GM19438 (cell line): Measurements from ENCODE around the gene HOXD13.

Source experiments
- ATAC-seq: cut with Tn5 transposase; IDR thresholded peaks from one replicate; pipeline ENCODE4 v1.9.1; 2021; ENCODE audit warnings: low read depth; ENCODE audit not compliant: unreplicated experiment

The HOXD13 gene

GRCh38 chr2:176105078-176105729, 12.7 kb downstream of the HOXD13 start:
- no peak for ATAC-seq

GRCh38 chr2:176105730-176106580, 13.4 kb downstream of the HOXD13 start:
- ATAC-seq = no peak

GRCh38 chr2:176106581-176107539, 14.3 kb downstream of the HOXD13 start, which contains the start of gene HOXD11:
Gene HOXD11 (plus strand): TSS chr2:176107280. CDS start chr2:176107356, 76 bp downstream.
- ATAC-seq = no peak

- ATAC-seq = no peak
Measured at GRCh38 chr2:176107731-176108181, 15.2 kb downstream of the HOXD13 start.

- ATAC-seq = no peak
Measured at GRCh38 chr2:176109192-176109901, 16.8 kb downstream of the HOXD13 start.

GRCh38 chr2:176109946-176110345, 17.4 kb downstream of the HOXD13 start:
- ATAC-seq = no peak

- no peak for ATAC-seq
Measured at GRCh38 chr2:176110415-176111308, 18.1 kb downstream of the HOXD13 start.

GRCh38 chr2:176111309-176111663, 18.8 kb downstream of the HOXD13 start:
- ATAC-seq = no peak

- ATAC-seq = no peak
Measured at GRCh38 chr2:176111846-176112374, 19.4 kb downstream of the HOXD13 start.

- no peak for ATAC-seq
Measured at GRCh38 chr2:176112375-176113302, 20.1 kb downstream of the HOXD13 start.

GRCh38 chr2:176114120-176114929, 21.8 kb downstream of the HOXD13 start:
- ATAC-seq = no peak

GRCh38 chr2:176114930-176115625, 22.6 kb downstream of the HOXD13 start:
- ATAC-seq = no peak

GRCh38 chr2:176115883-176116813, 23.6 kb downstream of the HOXD13 start, which contains the start of gene HOXD10:
Gene HOXD10 (plus strand): TSS chr2:176116778. CDS start chr2:176116834, 56 bp downstream.
- no peak for ATAC-seq

GRCh38 chr2:176117162-176117822, 24.8 kb downstream of the HOXD13 start:
- no peak for ATAC-seq
